HCT116 (cell line): ENCODE results near the gene RNF144B.

Experiments
- CTCF ChIP-seq, 3 experiments: fragments of 200-600 bp in 1 of 3; sonication (generic) in 1 of 3; IDR thresholded peaks in 2 of 3; conservative IDR thresholded peaks in 1 of 3; 2 replicates each; pipeline ENCODE4 v1.5.1; 2012 to 2017; ENCODE audit warnings: low read depth in 2 of 3, low read length in 2 of 3, antibody characterized with exemption in 1 of 3, borderline replicate concordance in 1 of 3, control low read depth in 1 of 3, mild to moderate bottlenecking in 1 of 3, mixed read lengths in 1 of 3, mixed run types in 1 of 3, moderate library complexity in 1 of 3; ENCODE audit not compliant: insufficient read depth in 1 of 3
- POLR2A ChIP-seq: IDR thresholded peaks from 2 replicates; pipeline ENCODE4 v1.7.0; 2011; ENCODE audit warnings: borderline replicate concordance; ENCODE audit not compliant: insufficient read depth, insufficient read length; ENCODE audit errors: extremely low read depth
- POLR2AphosphoS5 ChIP-seq: IDR thresholded peaks from 2 replicates; pipeline ENCODE4 v1.6.1; 2011; ENCODE audit warnings: mild to moderate bottlenecking, low read depth, low read length, moderate library complexity
- TCF7L2 ChIP-seq: IDR thresholded peaks from 2 replicates; pipeline ENCODE4 v1.7.0; 2011; ENCODE audit warnings: borderline replicate concordance, inconsistent platforms; ENCODE audit not compliant: insufficient read depth, insufficient read length; ENCODE audit errors: extremely low read depth
- YY1 ChIP-seq: IDR thresholded peaks from 2 replicates; pipeline ENCODE4 v1.6.1; 2011; ENCODE audit warnings: low read length, low read depth, moderate library complexity, mild to moderate bottlenecking; ENCODE audit not compliant: insufficient replicate concordance; ENCODE audit errors: extremely low read depth

GRCh38 chr6:18415207-18415606 is 28.1 kb downstream of the RNF144B start:
- TF ChIP-seq CTCF (IDR thresholded peaks at IDR 0.05 in 2 of 3, conservative IDR thresholded peaks at IDR 0.05 in 1 of 3; ENCODE audit: borderline replicate concordance in 1 of 3, insufficient read depth in 1 of 3, low read depth in 2 of 3, low read length in 2 of 3) (no peak), TCF7L2 (no peak), POLR2A (no peak), YY1 (no peak), POLR2AphosphoS5 (no peak)
